ENCODE data around the gene PRKN.

Gene PRKN

GRCh38 chr6:162119341-162119740, 608.2 kb downstream of the PRKN start:
- no peak for DNase-seq (ENCODE audit: low read depth)

GRCh38 chr6:162118706-162119105, 608.9 kb downstream of the PRKN start:
- DNase-seq (ENCODE audit: low read depth), result no peak

- no peak for DNase-seq (ENCODE audit: low read depth)
Measured at GRCh38 chr6:162116902-162117525, 610.6 kb downstream of the PRKN start.

GRCh38 chr6:162109480-162110050, 618.0 kb downstream of the PRKN start:
- DNase-seq (ENCODE audit: low read depth), result no peak

GRCh38 chr6:162108041-162108440, 619.5 kb downstream of the PRKN start:
- DNase-seq (ENCODE audit: low read depth), result no peak

GRCh38 chr6:162100096-162100495, 627.5 kb downstream of the PRKN start:
- no peak for DNase-seq (ENCODE audit: low read depth)

- DNase-seq (ENCODE audit: low read depth), result no peak
Measured at GRCh38 chr6:162099685-162100084, 627.9 kb downstream of the PRKN start.

GRCh38 chr6:162092816-162093502, 634.6 kb downstream of the PRKN start:
- no peak for DNase-seq (ENCODE audit: low read depth)

GRCh38 chr6:162090734-162091133, 636.8 kb downstream of the PRKN start:
- DNase-seq (ENCODE audit: low read depth), result no peak

- DNase-seq (ENCODE audit: low read depth), result no peak
Measured at GRCh38 chr6:162088091-162088490, 639.5 kb downstream of the PRKN start.

- DNase-seq (ENCODE audit: low read depth), result no peak
Measured at GRCh38 chr6:162085561-162085960, 642.0 kb downstream of the PRKN start.

- no peak for DNase-seq (ENCODE audit: low read depth)
Measured at GRCh38 chr6:162082520-162082919, 645.0 kb downstream of the PRKN start.

GRCh38 chr6:162078667-162079066, 648.9 kb downstream of the PRKN start:
- no peak for DNase-seq (ENCODE audit: low read depth)

- DNase-seq (ENCODE audit: low read depth), result no peak
Measured at GRCh38 chr6:162078126-162078525, 649.4 kb downstream of the PRKN start.

- DNase-seq (ENCODE audit: low read depth), result no peak
Measured at GRCh38 chr6:162076816-162077215, 650.8 kb downstream of the PRKN start.

- no peak for DNase-seq (ENCODE audit: low read depth)
Measured at GRCh38 chr6:162074641-162075275, 652.8 kb downstream of the PRKN start.

GRCh38 chr6:162070639-162071038, 656.9 kb downstream of the PRKN start:
- no peak for DNase-seq (ENCODE audit: low read depth)

GRCh38 chr6:162069995-162070394, 657.6 kb downstream of the PRKN start:
- DNase-seq (ENCODE audit: low read depth), result no peak

- DNase-seq (ENCODE audit: low read depth), result no peak
Measured at GRCh38 chr6:162068340-162068739, 659.2 kb downstream of the PRKN start.

GRCh38 chr6:162063666-162064065, 663.9 kb downstream of the PRKN start:
- DNase-seq (ENCODE audit: low read depth), result no peak

- no peak for DNase-seq (ENCODE audit: low read depth)
Measured at GRCh38 chr6:162058281-162058875, 669.2 kb downstream of the PRKN start.

GRCh38 chr6:162056745-162057144, 670.8 kb downstream of the PRKN start:
- DNase-seq (ENCODE audit: low read depth), result peak; percentile 12

- DNase-seq (ENCODE audit: low read depth), result no peak
Measured at GRCh38 chr6:162056061-162056460, 671.5 kb downstream of the PRKN start.

Measured in CMK (cell line).